GM18909 (cell line): Measurements from ENCODE around the gene CTXND2.
"Not testable (repeated sequence)": the region's sequence is repeated elsewhere in the genome, so short reads cannot be mapped to it uniquely, and the experiment has no call there.

ENCODE experiments used
- ATAC-seq: cut with Tn5 transposase; IDR thresholded peaks from one replicate; pipeline ENCODE4 v1.9.1; 2021; ENCODE audit warnings: mild to moderate bottlenecking; ENCODE audit not compliant: unreplicated experiment, poor library complexity

The CTXND2 gene

DNA sequence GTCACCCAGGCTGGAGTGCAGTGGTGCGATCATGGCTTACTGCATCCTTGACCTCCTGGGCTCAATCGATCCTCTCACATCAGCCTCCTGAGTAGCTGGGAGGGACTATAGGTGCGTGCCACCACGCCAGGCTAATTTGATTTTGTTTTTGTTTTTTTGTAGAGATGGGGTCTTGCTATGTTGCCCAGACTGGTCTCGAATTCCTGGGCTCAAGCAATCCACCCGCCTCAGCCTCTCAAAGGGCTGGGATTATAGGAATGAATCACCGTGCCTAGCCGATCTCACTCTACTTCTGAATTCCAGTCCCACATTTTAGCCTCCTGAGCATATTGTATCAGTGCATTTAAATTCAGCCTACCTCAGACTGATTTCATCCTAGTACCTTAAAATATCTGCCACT lies 1.8 kb downstream of the CTXND2 start:
- ATAC-seq, result no peak

DNA sequence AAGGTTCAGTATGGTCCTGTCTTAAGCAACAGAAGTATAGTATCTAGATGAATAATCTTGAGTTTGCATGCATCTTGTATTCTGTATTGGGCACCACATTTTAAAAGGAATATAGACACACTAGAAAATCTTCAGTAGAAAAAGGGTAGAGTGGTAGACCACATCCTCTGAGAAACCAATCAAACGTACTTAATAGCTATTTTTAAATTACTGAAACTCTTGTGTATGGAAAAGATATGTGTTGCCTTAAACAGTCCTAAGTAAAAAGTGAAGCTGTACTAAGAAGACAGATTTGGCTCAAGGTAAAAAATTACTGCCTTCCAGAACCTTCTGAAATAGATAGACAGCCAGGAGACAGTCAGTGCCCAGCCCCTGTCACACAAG lies 3.1 kb downstream of the CTXND2 start:
- ATAC-seq, result peak; percentile 59

- no peak for ATAC-seq
These were observed 6.5 kb downstream of the CTXND2 start for GRCh38 chr1:150893336-150893913.

GRCh38 chr1:150895618-150896017 lies 8.7 kb downstream of the CTXND2 start:
- ATAC-seq, result no peak

DNA sequence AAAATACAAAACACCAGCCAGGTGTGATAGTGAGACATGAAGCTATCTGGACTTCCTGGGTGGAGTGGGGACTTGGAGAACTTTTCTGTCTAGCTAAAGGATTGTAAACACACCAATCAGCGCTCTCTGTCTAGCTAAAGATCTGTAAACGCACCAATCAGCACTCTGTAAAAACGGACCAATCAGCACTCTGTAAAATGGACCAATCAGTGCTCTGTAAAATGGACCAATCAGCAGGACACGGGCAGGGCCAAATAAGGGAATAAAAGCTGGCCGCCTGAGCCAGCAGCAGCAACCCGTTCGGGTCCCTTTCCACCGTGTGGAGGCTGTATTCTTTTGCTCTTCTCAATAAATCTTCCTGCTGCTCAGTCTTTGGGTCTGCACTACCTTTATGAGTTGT lies 12.9 kb downstream of the CTXND2 start:
- not testable (repeated sequence) for ATAC-seq

DNA sequence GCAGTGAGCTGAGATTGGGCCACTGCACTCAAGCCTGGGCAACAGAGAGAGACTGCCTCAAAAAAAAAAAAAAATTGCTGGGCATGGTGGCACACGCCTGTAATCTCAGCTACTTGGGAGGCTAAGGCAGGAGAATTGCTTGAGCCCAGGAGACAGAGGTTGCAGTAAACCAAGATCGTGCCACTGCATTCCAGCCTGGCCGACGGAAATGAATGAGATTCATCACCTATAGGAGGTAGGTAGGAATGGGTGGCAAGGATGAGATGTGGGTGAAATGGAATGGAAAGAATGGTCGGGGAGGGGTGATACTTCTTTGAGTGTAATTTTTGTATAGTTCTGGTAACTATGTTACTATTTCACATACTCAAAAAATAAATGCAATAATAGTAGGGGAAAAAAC lies 15.4 kb downstream of the CTXND2 start:
- no peak for ATAC-seq

- ATAC-seq, result no peak
These were observed 15.8 kb downstream of the CTXND2 start for GRCh38 chr1:150902751-150903150.

DNA sequence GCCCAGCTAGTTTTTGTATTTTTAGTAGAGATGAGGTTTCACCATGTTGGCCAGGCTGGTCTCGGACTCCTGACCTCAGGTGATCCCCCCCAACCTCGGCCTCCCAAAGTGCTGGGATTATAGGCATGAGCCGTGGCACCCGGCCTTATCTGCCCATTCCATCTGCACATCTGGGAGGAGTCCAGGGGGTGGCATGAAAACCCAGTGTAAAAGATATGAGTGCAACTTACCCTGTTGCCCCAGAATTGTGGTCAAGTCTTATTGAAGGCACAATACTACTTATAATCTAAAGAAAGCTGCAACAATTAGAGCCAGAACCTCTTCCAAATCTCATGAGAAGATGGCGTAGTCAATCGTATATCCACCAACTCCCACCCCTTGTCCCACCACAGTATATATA lies 18.4 kb downstream of the CTXND2 start:
- no peak for ATAC-seq

DNA sequence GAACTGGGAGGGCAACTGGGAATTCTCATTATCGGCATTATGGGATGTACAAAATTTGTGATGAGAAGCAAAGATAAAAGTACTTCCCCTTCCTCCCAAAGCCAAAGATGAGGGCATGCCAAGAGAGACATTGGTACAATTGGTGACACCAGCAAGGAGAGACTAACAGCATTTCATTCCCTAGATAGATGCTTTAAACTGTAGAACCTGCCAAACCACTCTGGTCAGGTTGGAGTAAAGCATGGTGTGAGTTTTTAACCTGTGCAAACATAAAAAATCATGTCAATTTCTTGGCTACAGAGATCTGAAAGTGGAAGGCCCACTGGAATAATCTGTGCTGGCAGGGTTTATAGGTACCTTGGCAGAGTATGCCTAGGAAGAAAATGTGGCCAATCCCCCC lies 19.4 kb downstream of the CTXND2 start:
- no peak for ATAC-seq

DNA sequence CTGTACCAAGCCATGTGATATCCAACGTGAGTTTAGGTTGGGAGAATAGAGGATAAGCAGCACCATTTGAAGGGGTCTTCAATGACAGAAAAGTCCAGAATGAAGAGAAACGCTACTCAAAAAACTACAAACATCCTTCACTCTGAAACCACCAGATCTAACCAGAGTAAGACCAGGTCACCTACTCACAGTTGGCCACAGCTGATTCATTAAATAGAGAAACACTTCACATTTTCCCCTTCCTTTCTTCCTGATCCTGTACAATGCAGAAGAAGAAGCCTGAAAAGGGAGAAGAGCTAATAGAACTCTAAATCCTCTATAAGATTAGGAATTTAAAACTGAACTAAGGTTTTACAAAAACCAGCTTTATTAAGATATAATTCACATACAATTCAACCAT lies 19.9 kb downstream of the CTXND2 start:
- ATAC-seq, result no peak

- ATAC-seq, result no peak
These were observed 22.7 kb downstream of the CTXND2 start for GRCh38 chr1:150909585-150910180.

- ATAC-seq, result no peak
These were observed 25.7 kb downstream of the CTXND2 start for GRCh38 chr1:150912623-150913022.

DNA sequence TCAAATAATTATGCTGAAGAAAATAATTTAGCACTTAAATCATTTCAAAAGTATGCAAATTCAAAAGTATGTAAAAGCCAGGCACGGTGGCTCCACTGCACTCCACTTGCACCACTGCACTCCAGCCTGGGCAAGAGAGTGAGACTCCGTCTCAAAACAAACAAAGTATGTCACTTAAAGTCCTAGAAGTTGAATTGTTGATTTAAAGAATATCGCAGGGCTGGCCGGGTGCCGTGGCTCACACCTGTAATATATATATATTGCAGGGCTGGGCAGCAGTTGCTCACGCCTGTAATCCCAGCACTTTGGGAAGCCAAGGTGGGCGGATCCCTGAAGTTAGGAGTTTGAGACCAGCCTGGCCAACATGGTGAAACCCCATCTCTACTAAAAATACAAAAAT lies 30.5 kb downstream of the CTXND2 start:
- ATAC-seq, result no peak

DNA sequence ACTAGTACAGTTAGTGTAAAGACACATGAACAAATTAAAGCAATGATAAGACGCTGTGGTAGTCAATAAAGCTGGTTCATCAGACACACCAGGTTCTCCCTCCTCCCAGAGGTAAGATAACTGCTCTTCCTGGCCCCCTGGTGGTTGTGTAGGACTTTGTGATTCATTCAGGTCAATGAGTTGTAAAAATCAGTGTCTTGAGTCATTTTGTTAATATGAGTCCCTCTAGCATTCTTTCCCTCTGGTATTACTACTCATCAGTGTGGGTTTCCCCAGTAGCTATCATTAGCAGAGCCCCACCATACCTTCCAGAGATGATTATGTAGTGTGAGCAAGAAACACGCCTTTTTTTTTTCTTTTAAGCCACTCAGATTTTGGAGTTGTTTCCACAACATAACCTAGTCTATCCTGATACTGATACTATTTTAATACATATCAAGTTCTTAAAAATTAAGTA lies 35.6 kb downstream of the CTXND2 start:
- peak; percentile 54 for ATAC-seq

GRCh38 chr1:150925080-150925479 lies 38.1 kb downstream of the CTXND2 start:
- ATAC-seq, result no peak

GRCh38 chr1:150926097-150926741 lies 39.3 kb downstream of the CTXND2 start, which contains the start of gene SETDB1:
SETDB1 (plus strand) TSS chr1:150926363; CDS start chr1:150927715, 1,352 bp downstream.
- ATAC-seq, result peak; percentile 84

DNA sequence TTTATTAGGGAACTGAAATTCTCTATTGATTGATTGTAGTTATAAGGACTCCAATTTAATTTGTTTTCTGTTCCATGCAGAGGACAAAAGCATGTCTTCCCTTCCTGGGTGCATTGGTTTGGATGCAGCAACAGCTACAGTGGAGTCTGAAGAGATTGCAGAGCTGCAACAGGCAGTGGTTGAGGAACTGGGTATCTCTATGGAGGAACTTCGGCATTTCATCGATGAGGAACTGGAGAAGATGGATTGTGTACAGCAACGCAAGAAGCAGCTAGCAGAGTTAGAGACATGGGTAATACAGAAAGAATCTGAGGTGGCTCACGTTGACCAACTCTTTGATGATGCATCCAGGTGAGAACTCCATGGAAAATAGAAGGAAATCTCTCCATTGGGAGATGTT lies 40.7 kb downstream of the CTXND2 start:
- no peak for ATAC-seq

DNA sequence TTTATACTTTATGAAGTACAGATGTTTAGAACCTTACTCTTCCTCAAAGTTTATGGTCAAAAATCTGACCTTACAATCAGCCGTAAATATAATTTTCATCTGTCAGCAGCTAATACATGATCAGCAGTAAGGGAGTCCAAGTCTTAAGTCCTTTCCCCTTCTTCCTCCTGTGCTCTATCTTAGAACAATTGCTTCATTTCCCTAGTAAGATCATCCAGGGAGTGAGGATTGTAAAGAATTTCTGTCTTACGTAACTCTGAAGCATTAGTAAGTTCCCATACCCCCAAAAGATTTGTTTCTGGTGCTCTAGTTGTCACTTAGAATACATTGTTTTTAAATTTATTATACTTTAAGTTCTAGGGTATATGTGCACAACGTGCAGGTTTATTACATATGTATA lies 41.4 kb downstream of the CTXND2 start:
- ATAC-seq, result no peak

GRCh38 chr1:150928775-150929174 lies 41.8 kb downstream of the CTXND2 start:
- not testable (repeated sequence) for ATAC-seq

DNA sequence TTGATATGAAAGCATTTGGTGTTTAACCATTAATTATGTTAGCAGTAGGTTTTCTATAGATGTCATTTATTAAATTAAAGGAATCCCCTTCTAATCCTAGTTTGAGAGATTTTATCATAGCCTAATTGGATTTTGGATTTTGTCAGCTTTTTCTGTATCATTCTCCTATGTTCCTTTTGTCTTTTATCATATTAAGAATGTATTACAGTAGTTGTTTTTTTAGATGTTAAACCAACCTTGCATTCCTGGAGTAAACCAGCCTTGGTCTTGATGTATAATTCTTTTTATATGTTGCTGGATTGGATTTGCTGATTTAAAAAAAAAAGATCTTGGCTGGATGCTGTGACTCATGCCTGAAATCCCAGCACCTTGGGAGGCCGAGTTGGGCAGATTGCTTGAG lies 44.8 kb downstream of the CTXND2 start:
- ATAC-seq, result no peak

DNA sequence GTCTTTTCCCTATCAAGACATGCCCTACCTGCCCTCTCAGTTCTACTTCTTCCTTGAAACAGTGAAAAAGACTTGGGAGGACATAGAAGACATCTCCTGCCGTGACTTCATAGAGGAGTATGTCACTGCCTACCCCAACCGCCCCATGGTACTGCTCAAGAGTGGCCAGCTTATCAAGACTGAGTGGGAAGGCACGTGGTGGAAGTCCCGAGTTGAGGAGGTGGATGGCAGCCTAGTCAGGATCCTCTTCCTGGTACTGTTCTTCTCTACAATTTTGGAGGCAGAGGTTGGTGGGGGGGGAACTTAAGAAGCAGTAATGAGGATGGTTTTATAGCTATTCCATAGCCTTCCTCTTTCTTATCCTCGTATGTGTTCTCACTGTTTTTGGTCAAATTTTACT lies 57.9 kb downstream of the CTXND2 start:
- no peak for ATAC-seq

DNA sequence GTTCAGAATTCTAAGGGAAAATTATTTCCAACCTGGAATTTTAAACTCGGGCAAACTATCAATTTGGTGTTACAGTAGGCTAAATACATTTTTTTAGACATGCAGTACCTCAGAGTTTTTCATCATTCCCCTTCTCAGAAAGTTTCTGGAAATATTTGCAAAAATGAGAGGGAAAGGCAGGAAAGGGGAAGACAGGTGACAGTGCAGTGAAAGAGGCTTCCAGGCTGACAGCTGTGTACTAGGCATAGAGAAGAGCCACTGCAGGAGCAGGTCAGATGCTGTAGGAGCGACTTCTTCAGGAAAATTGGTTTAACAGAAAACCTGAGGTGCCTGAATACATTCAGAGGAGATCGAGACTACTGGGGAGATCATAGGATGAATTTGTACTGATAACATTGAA lies 67.8 kb downstream of the CTXND2 start:
- ATAC-seq, result no peak
